Neuron (in vitro differentiated cells): Measurements from ENCODE around the gene KBTBD2.
"Not testable (repeated sequence)": the region's sequence is repeated elsewhere in the genome, so short reads cannot be mapped to it uniquely, and the experiment has no call there.

Experiments used
- H2AFZ ChIP-seq: one replicate; pipeline ENCODE4 v1.6.1; 2013; ENCODE audit warnings: low read depth, mild to moderate bottlenecking, inconsistent platforms, low read length, moderate library complexity
- H3K27me3 ChIP-seq: one replicate; pipeline ENCODE4 v1.6.1; 2013; ENCODE audit warnings: low read length; ENCODE audit not compliant: insufficient read depth
- H3K36me3 ChIP-seq: one replicate; pipeline ENCODE4 v1.6.1; 2013; ENCODE audit warnings: low read length; ENCODE audit not compliant: insufficient read depth
- H3K4me1 ChIP-seq: one replicate; pipeline ENCODE4 v1.6.1; 2013; ENCODE audit warnings: low read length; ENCODE audit not compliant: insufficient read depth
- H3K4me3 ChIP-seq: 2 replicates; pipeline ENCODE4 v1.5.1; 2013; ENCODE audit warnings: mild to moderate bottlenecking, low read length, moderate library complexity
- H3K9me3 ChIP-seq: one replicate; pipeline ENCODE4 v1.6.1; 2013; ENCODE audit warnings: low read length

Gene KBTBD2

DNA sequence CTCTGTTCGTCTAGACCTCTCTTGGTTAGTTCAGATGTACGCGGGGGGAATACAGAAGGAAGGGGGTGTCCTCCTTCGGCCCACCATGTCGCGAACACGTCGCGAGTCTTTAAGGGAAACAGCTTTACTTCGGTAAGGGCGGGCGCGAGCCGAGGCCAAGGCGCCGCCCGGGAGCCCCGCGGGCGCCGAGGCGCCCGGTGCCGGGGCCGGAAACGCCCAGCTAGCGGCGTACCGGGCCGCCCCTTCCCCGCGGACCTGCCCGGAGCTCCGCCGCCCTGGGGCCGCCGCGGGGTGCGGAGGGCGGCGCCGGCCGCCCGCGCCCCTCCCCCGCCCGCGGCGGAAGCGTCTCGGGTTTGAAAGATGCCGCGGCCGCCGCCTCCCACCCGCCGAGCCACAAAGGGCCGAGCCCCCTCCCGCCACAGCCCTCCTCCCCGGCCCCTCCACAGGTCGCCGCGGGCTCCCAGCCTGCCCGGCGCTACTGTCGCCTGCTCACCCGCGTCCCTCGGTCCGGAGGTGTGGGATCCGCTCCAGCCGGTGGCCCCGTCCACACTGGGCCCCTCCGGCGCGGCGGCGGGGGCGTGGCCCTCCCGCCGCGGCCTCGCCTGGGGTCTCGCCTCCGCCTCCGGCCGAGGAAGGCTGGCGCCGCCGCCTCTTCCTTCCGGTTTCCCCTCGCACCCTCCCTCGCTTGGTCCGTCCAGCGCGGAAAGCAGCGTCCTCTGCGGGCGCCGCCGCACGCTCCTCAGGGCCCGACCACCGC, at the start of gene KBTBD2:
Gene KBTBD2, minus strand, starts transcription at position 718 of the 757 bp plus-strand sequence. CDS start 12,156 bp downstream, outside the sequence.
- H2AFZ ChIP-seq, result peak within 1 kb of the TSS; percentile 74
- peaks cover 20% of the 10 kb centered on the region for H3K4me1 ChIP-seq
- no peaks in the 10 kb centered on the region for H3K9me3 ChIP-seq
- H3K36me3 ChIP-seq, result no peaks in the 10 kb centered on the region
- peak within 1 kb of the TSS; percentile 96 for H3K4me3 ChIP-seq
- H3K27me3 ChIP-seq, result no peaks in the 10 kb centered on the region

DNA sequence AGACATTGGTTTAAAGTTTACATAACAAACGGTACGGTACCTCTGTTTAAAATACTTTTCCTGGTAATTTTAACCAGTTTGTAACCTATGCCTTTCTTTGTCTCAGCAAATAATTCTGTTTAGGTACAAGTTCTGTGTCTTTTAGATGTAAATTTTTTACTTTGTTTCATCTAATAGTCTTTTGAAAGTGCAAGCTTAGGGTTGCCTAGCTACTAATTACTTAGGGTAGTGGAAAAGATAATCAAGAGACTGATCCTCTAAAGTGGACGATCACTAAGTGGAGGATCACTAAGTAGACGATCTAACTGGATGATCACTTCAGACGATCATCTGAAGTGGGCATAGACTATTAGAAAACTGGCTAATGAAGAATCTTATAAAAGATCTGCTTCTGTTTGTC, 49.6 kb upstream of the KBTBD2 start:
- H3K27me3 ChIP-seq, result no peaks in the 10 kb centered on the region
- peaks cover 4% of the 10 kb centered on the region for H3K4me1 ChIP-seq
- peak overlapping the region; percentile 93 for H3K4me3 ChIP-seq
- no peak overlapping the region for H2AFZ ChIP-seq
- peaks cover 3% of the 10 kb centered on the region for H3K9me3 ChIP-seq
- H3K36me3 ChIP-seq, result peaks cover 4% of the 10 kb centered on the region

DNA sequence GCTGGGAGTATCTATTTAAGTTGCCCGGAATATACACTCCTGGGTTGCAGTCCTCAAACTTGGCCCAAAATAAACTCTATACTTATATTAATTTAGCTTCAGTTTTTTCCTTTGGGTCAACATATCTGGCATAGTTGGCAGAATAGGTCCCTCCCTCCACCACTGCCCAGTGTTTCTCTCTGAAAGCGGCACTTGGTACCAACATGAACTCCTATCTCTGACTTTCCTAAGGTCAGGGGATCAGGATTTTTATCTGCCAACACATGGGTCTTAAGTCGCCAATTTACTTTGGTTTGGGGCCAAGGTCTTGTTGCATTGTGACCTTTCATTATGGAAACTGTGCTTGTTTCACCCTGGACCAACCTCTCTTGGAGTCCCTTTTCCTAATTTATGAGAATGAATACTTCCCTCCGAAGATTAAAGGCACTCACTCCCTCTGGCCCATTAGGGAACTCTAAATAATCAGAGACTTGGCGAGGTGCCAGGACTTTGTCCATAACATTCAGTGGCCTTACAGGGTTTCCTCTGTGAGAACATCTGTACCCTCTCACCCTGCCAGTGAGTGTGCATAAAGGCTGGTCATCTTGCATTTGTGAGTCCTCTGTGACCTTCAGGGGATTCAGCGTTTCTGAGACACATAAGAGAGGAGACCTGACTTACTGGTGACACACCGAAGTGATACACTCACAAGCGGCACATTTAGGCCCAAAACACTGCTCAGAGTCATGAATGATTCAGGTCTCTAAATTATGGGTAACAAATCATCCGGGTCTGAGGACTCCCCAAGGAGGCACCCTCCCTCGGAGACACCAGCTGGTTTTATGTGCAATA, 46.0 kb upstream of the KBTBD2 start:
- Histone ChIP-seq H3K4me1 (peaks cover 4% of the 10 kb centered on the region), H2AFZ (no peak overlapping the region), H3K4me3 (no peak overlapping the region), H3K9me3 (no peaks in the 10 kb centered on the region), H3K27me3 (no peaks in the 10 kb centered on the region), H3K36me3 (peaks cover 19% of the 10 kb centered on the region)

DNA sequence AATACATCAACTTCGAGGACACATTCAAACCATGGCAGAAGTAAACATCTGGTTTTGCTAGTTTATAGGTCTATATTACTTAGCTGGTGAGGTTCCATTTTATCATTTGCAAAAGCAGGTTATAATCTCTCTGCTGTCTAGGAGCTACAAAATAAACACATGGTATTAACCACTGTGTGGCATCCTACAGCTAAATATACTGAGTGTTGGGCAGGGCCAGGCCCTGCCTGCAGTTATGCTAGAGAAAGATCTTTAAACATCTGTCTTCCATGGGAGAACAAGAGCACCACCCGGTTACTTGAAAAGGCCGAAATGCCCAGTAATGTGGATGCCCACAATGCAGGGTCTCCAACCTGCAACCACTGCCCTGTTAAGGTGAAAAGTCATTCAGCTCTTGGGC, 45.1 kb upstream of the KBTBD2 start:
- Histone ChIP-seq H2AFZ (no peak overlapping the region), H3K27me3 (no peaks in the 10 kb centered on the region), H3K36me3 (peaks cover 26% of the 10 kb centered on the region), H3K4me3 (no peak overlapping the region), H3K9me3 (no peaks in the 10 kb centered on the region), H3K4me1 (peaks cover 4% of the 10 kb centered on the region)

DNA sequence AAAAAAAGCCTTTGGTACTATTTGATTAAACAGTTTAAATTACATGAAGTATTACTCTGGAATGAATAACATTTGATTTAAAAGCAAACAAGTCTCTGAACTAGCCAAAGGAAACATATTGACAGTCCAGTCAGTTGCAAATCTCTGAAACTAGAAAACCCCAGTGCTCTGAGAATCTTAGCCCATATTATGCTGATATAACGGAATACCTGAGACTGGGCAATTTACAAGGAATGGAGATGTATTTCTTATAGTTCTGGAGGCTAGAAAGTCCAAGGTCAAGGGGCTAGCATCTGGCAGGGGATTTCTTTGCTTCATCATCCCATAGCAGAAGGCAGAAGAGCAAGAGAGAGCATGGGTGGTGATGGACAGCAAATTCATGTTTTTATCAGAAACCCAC, 44.0 kb upstream of the KBTBD2 start:
- H3K9me3 ChIP-seq, result no peaks in the 10 kb centered on the region
- no peak overlapping the region for H3K4me3 ChIP-seq
- H3K36me3 ChIP-seq, result peaks cover 36% of the 10 kb centered on the region

DNA sequence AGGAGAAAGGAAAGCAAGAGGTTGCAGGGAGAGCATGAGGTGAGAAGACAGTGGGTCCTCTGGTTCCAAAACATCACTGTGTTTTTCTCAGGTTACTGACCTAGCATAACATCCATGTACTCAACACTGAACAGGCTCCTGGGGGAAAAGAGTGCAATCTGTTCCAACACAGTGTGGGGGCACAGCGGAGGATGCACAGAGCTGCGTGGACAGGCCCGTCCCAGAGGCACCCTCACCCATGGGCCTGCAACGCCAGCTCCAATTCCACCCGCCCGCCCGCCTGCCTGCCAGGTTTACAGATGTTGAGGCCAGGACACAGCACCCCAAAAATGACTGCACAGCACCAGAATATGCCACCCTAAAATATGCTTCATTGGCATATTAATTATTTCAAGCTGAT, 38.8 kb upstream of the KBTBD2 start:
- Histone ChIP-seq H3K4me1 (peaks cover 7% of the 10 kb centered on the region), H3K4me3 (no peak overlapping the region), H2AFZ (no peak overlapping the region), H3K9me3 (peaks cover 6% of the 10 kb centered on the region), H3K36me3 (peaks cover 58% of the 10 kb centered on the region), H3K27me3 (no peaks in the 10 kb centered on the region)

More for the DNA sequence above, 44.0 kb upstream of the KBTBD2 start:
- no peaks in the 10 kb centered on the region for H3K27me3 ChIP-seq
- no peaks in the 10 kb centered on the region for H3K4me1 ChIP-seq
- no peak overlapping the region for H2AFZ ChIP-seq

DNA sequence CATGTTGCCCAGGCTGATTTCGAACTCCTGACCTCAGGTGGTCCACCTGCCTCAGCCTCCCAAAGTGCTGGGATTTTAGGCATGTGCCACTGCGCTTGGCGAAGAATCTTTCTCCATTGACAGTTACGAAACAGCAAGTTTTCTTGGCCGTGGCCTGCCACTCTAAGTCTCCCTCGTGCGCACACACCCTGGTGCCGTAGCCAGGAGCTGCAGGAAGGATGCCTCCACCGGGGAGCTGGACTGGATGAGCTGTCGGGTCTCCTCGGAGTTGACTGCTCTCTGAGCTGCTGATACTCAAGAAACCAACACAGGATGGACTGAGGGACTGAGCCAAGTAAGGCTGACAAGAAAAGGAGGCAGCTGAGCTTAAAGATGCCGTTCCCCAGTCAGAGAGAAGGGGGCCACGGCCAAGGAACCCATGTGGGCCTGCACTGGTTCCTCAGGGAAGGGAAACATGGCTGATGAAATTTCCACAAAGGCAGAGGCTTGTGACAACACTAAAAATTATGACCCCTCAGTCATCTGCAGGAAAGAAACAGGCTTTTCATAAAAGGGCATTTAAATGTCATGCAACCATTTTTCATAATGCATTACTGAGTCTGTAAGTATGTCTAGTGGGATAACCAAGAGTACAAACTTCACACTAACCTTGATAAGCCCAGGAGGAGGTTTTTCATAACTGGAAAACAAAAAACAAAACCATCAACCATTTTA, 38.0 kb upstream of the KBTBD2 start:
- Histone ChIP-seq H3K4me1 (peaks cover 11% of the 10 kb centered on the region), H3K27me3 (no peaks in the 10 kb centered on the region), H3K9me3 (peaks cover 6% of the 10 kb centered on the region), H3K36me3 (peaks cover 58% of the 10 kb centered on the region), H2AFZ (no peak overlapping the region), H3K4me3 (no peak overlapping the region)

DNA sequence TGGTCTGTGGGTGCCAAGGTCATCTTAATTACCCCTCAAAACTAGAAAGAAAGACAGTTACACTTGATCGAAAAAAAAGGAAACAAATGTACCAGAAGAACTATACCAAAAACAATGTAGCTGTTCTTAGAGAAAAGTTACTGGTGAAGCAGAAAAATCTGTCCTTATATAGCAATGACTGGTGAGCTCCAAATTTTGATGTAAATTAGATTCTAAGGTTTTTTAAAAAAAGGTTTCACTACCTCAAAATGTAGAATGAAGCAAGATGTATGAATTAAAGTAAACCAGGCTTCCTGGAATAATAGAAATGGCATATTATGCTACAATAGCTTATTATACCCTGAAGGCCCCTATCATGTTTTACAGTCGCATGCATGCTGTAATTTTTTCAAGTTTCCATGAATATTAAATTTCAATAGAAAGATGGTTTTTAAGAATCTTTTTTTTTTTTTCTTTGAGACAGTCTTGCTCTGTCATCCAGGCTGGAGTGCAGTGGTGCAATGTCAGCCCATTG, 37.3 kb upstream of the KBTBD2 start:
- no peak overlapping the region for H2AFZ ChIP-seq
- H3K36me3 ChIP-seq, result peaks cover 58% of the 10 kb centered on the region
- no peaks in the 10 kb centered on the region for H3K27me3 ChIP-seq
- H3K9me3 ChIP-seq, result peaks cover 6% of the 10 kb centered on the region
- peaks cover 11% of the 10 kb centered on the region for H3K4me1 ChIP-seq
- H3K4me3 ChIP-seq, result no peak overlapping the region

DNA sequence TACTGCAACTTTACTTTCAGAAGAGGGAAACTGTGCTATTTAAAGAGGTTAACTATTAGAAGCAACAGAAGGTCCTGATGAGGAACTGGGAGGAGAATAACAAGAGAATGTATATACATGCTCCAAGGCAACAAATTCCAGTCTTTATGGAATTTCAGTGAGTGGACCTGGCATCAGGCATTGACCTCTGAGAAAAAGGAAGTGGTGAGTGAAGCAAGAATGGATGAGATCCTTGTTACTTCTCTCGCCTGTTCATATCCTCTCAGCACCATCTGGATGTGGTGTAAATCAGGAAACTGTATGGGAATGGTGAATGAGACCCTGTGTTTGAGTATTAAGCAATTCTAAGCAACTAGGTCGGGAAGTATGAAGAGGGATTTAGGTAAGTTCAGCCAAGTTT, 30.3 kb upstream of the KBTBD2 start:
- Histone ChIP-seq H3K4me1 (peaks cover 16% of the 10 kb centered on the region), H3K4me3 (no peak overlapping the region), H3K36me3 (peaks cover 53% of the 10 kb centered on the region), H3K9me3 (no peaks in the 10 kb centered on the region), H2AFZ (no peak overlapping the region), H3K27me3 (no peaks in the 10 kb centered on the region)

DNA sequence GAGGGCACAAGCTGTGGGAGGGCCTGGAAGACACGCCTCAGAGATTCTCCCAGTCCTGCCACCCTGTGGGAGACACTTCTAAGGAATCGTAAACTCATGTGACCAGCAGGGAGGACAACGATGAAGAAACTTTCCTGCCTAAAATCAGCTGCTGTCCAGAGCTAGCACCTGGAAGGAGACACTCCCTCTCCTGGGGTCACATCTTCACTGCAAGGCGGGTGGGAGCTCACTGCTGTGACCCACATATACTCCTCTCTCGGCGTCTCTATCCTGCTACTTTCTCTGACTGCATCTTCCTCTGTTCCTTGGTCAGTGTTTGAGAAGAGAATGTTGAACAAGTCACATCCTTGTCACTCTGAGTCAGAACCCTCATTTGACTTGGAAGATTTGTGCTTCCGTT, 25.4 kb upstream of the KBTBD2 start:
- not testable (repeated sequence) for H2AFZ ChIP-seq, H3K4me3 ChIP-seq, H3K9me3 ChIP-seq, H3K4me1 ChIP-seq, H3K27me3 ChIP-seq
- H3K36me3 ChIP-seq, result peaks cover 64% of the 10 kb centered on the region

DNA sequence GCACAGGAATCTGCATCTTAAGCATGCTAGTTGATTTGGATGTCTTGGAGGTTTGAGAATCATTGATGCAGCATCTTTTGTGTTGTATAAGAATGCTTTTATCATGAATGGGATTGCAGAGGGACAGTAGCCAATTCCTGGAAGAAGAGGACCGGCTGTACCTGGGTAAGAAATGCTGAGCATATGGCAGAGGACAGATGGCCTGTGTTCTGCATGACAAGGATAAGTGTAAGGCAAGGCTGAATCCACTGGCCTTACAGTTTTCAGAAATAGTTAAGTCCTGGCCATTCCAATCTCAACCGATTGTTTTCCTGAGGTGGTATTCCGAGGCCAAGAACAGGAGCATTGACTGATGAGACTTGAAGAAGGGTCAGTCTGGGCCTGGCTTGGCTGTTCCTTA, 24.4 kb upstream of the KBTBD2 start:
- Histone ChIP-seq H3K9me3 (peaks cover 2% of the 10 kb centered on the region), H2AFZ (no peak overlapping the region), H3K4me1 (no peaks in the 10 kb centered on the region), H3K36me3 (peaks cover 54% of the 10 kb centered on the region), H3K27me3 (no peaks in the 10 kb centered on the region), H3K4me3 (no peak overlapping the region)

DNA sequence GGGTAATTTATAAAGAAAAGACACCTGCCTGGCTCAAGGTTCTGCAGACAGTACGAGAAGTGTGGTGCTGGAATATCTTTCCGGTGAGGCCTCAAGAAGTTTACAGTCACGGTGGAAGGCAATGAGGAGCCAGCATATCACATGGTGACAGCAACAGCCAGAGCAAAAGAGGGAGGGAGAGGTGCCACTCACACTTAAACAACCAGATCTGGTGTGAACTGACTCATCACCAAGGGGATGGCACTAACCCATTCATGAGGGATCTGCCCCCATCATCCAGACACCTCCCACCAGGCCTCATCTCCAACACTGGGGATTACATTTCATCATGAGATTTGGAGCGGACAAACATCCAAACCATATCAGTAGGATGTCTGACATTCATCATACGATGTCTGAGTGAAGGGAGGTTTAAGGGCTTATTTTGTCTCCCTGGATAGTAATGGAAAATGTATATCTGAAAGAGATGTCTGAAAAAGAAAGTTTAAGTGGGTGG, 23.5 kb upstream of the KBTBD2 start:
- Histone ChIP-seq H3K4me1 (no peaks in the 10 kb centered on the region), H3K4me3 (no peak overlapping the region), H2AFZ (no peak overlapping the region), H3K9me3 (peaks cover 2% of the 10 kb centered on the region), H3K36me3 (peaks cover 47% of the 10 kb centered on the region), H3K27me3 (no peaks in the 10 kb centered on the region)

DNA sequence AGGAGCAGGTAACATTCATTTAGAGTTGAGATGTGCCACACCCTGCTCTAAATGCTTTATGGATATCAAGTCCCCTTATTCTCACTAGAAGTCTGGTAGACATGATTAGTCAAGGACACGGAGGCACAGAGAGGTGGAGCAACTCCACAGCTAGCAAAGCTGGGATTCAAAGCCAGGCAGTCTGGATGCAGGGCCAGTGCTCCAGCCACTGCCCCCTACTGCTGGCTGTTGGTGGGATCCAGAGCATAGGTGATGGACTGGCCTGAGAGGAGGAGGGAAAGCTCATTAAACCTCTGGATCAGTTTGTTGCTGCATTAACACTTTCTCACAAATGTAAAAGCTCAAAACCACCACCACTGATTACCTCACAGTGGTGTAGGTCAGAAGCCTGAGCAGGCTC, 22.6 kb upstream of the KBTBD2 start:
- Histone ChIP-seq H2AFZ (no peak overlapping the region), H3K36me3 (peaks cover 47% of the 10 kb centered on the region), H3K27me3 (no peaks in the 10 kb centered on the region), H3K9me3 (peaks cover 2% of the 10 kb centered on the region), H3K4me1 (no peaks in the 10 kb centered on the region), H3K4me3 (no peak overlapping the region)
